Mucosa of descending colon (tissue), 3 donors: Measurements from ENCODE around the gene ZNF692. TPM values are rescaled to one million over a fixed set of nuclear protein-coding genes. Genes with fewer than 3 reads are reported as not detected.

Experiments
- ATAC-seq: fragments of 200-7000 bp; cut with Tn5 transposase; one replicate; pipeline ENCODE4 v1.9.1; 2020; ENCODE audit warnings: mild to moderate bottlenecking, moderate library complexity
- DNase-seq, 3 donors: peaks; one replicate each; pipeline ENCODE4 v3.0.0-alpha.2; 2020
- H3K36me3 ChIP-seq: fragments of 200-600 bp; one replicate; pipeline ENCODE4 v1.8.0; 2021; ENCODE audit warnings: low read depth, mild to moderate bottlenecking
- H3K4me1 ChIP-seq: fragments of 200-600 bp; one replicate; pipeline ENCODE4 v1.8.0; 2021; ENCODE audit warnings: low read depth, mild to moderate bottlenecking
- H3K4me3 ChIP-seq: fragments of 200-600 bp; one replicate; pipeline ENCODE4 v1.8.0; 2021; ENCODE audit warnings: mild to moderate bottlenecking
- H3K9me3 ChIP-seq: fragments of 200-600 bp; one replicate; pipeline ENCODE4 v1.8.0; 2021; ENCODE audit warnings: mild to moderate bottlenecking
- CTCF ChIP-seq: fragments of 200-600 bp; IDR thresholded peaks from one replicate; pipeline ENCODE4 v1.8.0; 2022; ENCODE audit warnings: antibody characterized with exemption, mild to moderate bottlenecking
- intact Hi-C, 2 donors: fragments of 100-400 bp; cut with DNase I in 1 of 2; cut with micrococcal nuclease in 1 of 2; formaldehyde crosslinking; loops; one replicate each; pipeline versions ENCODE4 v1.11.0 to v1.11.1; 2022; cut with DNase I, micrococcal nuclease
- total RNA-seq, 3 donors: library from RNA; stranded (reverse); fragmentation: NEBNext Ultra II Directional in 2 of 3; extraction: Animal tissue kit (Norgen Biotek cat#: 25700) in 2 of 3; gene quantifications; one replicate each; pipeline versions ENCODE4 v1.2.1 to v1.2.4, GENCODE V29; 2021 to 2023
- donor health status: DM: no; HTN: no; CAD: no; lungs with moderate emphysema.
- donor health status: DM: no; HTN: no; CAD: no.
- donor health status: DM: no; HTN: yes; CAD: no.

ZNF692 gene
- total RNA-seq, 3 donors from 2014 or later = 26.7 to 51.7 (median 43.6) TPM

DNA sequence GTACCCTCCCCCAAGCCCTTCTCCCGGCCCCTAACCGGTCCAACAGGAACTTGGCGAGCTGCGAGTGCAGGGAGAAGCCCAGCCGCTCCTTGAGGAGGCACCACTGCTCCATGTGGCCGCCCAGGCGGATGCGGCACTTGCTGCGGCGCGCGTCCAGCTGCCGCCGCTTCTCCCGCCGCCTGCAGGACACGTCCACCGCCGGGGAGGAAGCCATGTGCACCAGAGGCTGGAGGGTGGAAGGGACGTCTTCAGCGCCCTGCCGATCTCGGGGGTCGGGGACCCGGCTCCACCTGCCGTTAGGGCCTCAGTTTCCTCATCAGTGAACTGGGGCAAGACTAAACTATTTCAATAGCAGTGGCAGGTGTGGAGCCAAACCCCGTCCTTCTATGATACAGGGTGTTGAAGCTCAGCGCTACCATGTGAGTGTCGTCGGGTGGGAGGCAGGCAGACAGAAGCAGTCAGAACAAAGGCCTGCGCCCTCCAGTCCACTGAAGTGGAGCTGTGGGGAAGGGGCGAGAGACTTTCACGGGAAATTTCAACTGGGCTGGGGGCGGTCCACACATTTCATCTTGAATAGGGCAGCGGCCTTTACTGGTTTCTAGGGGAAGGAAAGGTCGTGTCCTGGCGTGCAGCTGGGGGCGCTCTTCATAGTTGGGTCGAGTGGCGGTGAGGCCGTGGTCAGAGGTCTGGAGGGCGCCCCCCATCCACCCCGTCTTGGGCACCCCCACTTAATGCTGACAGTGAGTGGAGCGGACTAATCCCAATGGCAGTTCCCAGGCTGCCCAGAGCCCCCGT, 592 bp downstream of the ZNF692 start:
- peaks cover 16% of the 10 kb centered on the region for H3K4me1 ChIP-seq
- H3K36me3 ChIP-seq = no peaks in the 10 kb centered on the region
- ATAC-seq (peak; percentile 71), DNase-seq (peak; percentile 75 to 87 (median 85))
- peak overlapping the region; percentile 24 for H3K4me3 ChIP-seq
- TF ChIP-seq CTCF = peak; percentile 1
- no peaks in the 10 kb centered on the region for H3K9me3 ChIP-seq
- intact Hi-C loops = no loop called here

DNA sequence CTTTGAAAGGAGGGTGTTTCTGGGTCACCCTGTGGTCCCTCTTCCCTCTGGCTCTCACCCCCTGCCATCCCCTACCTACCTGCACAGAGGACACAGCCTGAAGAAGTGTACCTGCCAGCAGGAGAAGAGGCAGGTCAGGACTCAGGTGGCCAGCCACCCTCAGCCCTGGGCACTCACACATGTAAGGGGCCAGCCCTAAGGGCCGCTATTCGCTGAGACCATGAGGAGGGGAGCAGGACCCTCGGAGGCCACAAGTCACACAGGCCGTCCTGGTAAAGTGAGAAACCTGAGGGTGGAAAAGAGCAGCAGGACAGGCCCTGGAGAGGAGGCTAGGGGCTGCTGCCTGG, 1.2 kb downstream of the ZNF692 start:
- no peak for TF ChIP-seq CTCF
- peak; percentile 0 for ATAC-seq
- intact Hi-C loops = no loop called here

DNA sequence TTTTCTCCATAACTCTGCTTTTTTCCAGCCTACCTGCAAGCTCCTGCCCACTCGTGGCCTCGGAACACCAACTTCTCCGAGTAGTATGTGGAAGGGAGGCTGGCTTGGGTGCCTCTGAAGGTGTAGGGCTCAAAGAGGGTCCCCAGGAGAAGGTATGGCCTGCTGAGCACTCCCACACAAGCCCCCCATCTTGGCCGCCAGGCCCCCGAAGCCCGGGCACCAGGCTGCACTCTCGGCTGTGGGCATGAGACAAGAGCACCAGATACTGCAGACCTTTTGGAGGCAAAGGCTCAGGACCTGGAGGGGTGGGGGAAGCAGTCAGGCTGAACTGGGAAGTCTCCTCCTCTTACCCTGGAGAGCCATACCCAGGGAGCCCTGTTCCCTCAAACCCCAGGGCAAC, 1.7 kb downstream of the ZNF692 start:
- Histone ChIP-seq H3K4me1 (peaks cover 10% of the 10 kb centered on the region), H3K9me3 (no peaks in the 10 kb centered on the region), H3K36me3 (no peaks in the 10 kb centered on the region), H3K4me3 (no peak overlapping the region)
- intact Hi-C loops = no loop called here
- no peak for DNase-seq
- TF ChIP-seq CTCF = no peak
- ATAC-seq = no peak

More for the DNA sequence above, 1.2 kb downstream of the ZNF692 start:
- peak in 1 of 3 donors; percentile 57 for DNase-seq
- Histone ChIP-seq H3K4me3 (peak overlapping the region; percentile 24), H3K36me3 (no peaks in the 10 kb centered on the region), H3K9me3 (no peaks in the 10 kb centered on the region), H3K4me1 (peaks cover 10% of the 10 kb centered on the region)

DNA sequence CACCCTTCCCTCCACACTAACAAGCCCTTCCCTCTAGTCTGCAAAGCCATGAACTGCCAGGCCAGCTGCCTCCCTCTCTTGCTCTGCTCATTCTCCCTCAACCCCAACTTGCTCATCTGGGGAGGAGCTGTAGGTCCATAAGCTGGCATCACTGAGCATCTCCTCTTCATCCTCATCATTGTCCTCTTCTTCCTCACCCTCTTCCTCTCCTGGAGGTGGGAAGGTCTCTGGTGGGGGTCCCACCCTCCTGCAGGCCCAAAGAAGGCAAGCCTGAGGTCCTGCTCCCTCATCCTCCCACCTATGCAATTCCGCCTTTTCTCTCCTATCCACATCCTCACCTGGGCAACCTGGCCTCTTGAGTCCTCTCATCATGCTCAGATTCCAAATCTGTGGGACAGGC, 2.7 kb downstream of the ZNF692 start:
- H3K9me3 ChIP-seq = no peaks in the 10 kb centered on the region
- no peak overlapping the region for H3K4me3 ChIP-seq
- DNase-seq (no peak), ATAC-seq (no peak)
- H3K36me3 ChIP-seq = no peaks in the 10 kb centered on the region
- H3K4me1 ChIP-seq = peaks cover 10% of the 10 kb centered on the region
- TF ChIP-seq CTCF = no peak
- intact Hi-C loops = no loop called here

DNA sequence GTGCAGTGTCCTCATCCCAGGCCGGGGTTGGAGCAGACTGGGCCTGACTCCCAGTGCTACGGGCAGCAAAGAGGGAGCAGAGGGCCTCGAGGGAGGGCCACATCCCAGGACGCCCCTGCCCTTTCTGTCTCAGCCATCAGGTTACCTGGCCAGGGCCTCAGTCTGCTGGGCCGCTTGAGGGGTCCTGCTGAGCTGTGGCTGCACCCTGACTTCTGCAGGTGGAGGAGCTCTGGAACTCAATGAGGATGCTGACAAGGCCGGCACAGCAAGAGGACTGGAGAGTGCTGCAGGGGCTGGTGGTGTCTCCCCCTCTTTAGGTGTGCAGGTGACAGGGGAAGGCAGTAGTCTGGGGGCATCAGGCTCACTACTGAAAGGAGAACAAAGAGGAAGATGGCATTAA, 3.3 kb downstream of the ZNF692 start:
- no peak for ATAC-seq
- H3K9me3 ChIP-seq = no peaks in the 10 kb centered on the region

More for the DNA sequence above, 3.3 kb downstream of the ZNF692 start:
- no peaks in the 10 kb centered on the region for H3K36me3 ChIP-seq
- intact Hi-C loops = no loop called here
- DNase-seq = no peak
- H3K4me1 ChIP-seq = peaks cover 10% of the 10 kb centered on the region
- no peak overlapping the region for H3K4me3 ChIP-seq
- no peak for TF ChIP-seq CTCF
